GM12891 (cell line): ENCODE results near the gene CAMK1D.

Experiments
- POLR2A ChIP-seq: IDR thresholded peaks from 2 replicates; pipeline ENCODE4 v1.6.1; 2011; ENCODE audit warnings: low read depth, low read length, control low read depth
- POLR2AphosphoS5 ChIP-seq: IDR thresholded peaks from 2 replicates; pipeline ENCODE4 v1.6.1; 2011; ENCODE audit warnings: low read depth, low read length, control low read depth
- TAF1 ChIP-seq: IDR thresholded peaks from 2 replicates; pipeline ENCODE4 v1.6.1; 2011; ENCODE audit warnings: low read depth, low read length, control low read depth

- TF ChIP-seq POLR2AphosphoS5 (no peak), POLR2A (no peak), TAF1 (no peak)
Measured at GRCh38 chr10:12479924-12480323, 130.6 kb downstream of the CAMK1D start.
